GM12878 (cell line): Measurements from ENCODE around the gene CMBL. TPM values are rescaled to one million over a fixed set of nuclear protein-coding genes. Genes with fewer than 3 reads are reported as not detected.

Experiments used
- ASH2L ChIP-seq: fragments of 300-600, 200-600 bp; sonication (generic); IDR thresholded peaks from 2 replicates; pipeline ENCODE4 v1.6.1; 2017; ENCODE audit warnings: low read depth, mild to moderate bottlenecking, borderline replicate concordance
- BMI1 ChIP-seq: fragments of 450-650 bp; IDR thresholded peaks from 2 replicates; pipeline ENCODE4 v1.6.1; 2016; ENCODE audit warnings: mild to moderate bottlenecking, moderate library complexity, borderline replicate concordance
- CHD1 ChIP-seq: IDR thresholded peaks from 2 replicates; pipeline ENCODE4 v1.6.1; 2012; ENCODE audit warnings: low read depth, low read length, improper control_type of control experiment
- CREB1 ChIP-seq: IDR thresholded peaks from 2 replicates; pipeline ENCODE4 v1.6.1; 2012; ENCODE audit warnings: low read depth, mild to moderate bottlenecking, inconsistent platforms
- CTCF ChIP-seq, 3 experiments: IDR thresholded peaks in 2 of 3; conservative IDR thresholded peaks in 1 of 3; 2 replicates each; pipeline ENCODE4 v1.5.1; 2011; ENCODE audit warnings: low read depth in 3 of 3, low read length in 3 of 3, mild to moderate bottlenecking in 3 of 3, control low read depth in 2 of 3, moderate library complexity in 2 of 3, inconsistent platforms in 1 of 3, mixed read lengths in 1 of 3; ENCODE audit not compliant: control insufficient read depth in 2 of 3, insufficient read depth in 1 of 3; ENCODE audit errors: extremely low read depth in 1 of 3
- EGR1 ChIP-seq, 2 experiments: IDR thresholded peaks; 1 replicate in 1 of 2; 2 replicates in 1 of 2; pipeline ENCODE4 v1.6.1; 2011 to 2012; ENCODE audit warnings: low read depth in 2 of 2, low read length in 2 of 2, borderline replicate concordance in 1 of 2, mild to moderate bottlenecking in 1 of 2, moderate library complexity in 1 of 2
- HCFC1 ChIP-seq: fragments of 150-350 bp; IDR thresholded peaks from 2 replicates; pipeline ENCODE4 v1.6.1; 2014; ENCODE audit warnings: low read length
- IKZF1 ChIP-seq: fragments of 450-650 bp; conservative IDR thresholded peaks from 2 replicates; pipeline ENCODE4 v1.6.1; 2017; ENCODE audit warnings: antibody characterized with exemption, mild to moderate bottlenecking
- IKZF2 ChIP-seq, 2 experiments: fragments of 450-650 bp; IDR thresholded peaks; 2 replicates each; pipeline ENCODE4 v1.6.1; 2017; ENCODE audit warnings: mild to moderate bottlenecking in 2 of 2, moderate library complexity in 2 of 2
- IRF4 ChIP-seq: IDR thresholded peaks from 2 replicates; pipeline ENCODE4 v1.6.1; 2011; ENCODE audit warnings: low read depth, low read length
- KAT2A ChIP-seq: conservative IDR thresholded peaks from 2 replicates; pipeline ENCODE4 v1.6.1; 2011; ENCODE audit warnings: low read depth, low read length; ENCODE audit not compliant: control insufficient read depth
- MEF2A ChIP-seq: IDR thresholded peaks from 2 replicates; pipeline ENCODE4 v1.6.1; 2011; ENCODE audit warnings: low read depth, mild to moderate bottlenecking, low read length, moderate library complexity; ENCODE audit not compliant: insufficient read depth
- MYC ChIP-seq: IDR thresholded peaks from 2 replicates; pipeline ENCODE4 v1.6.1; 2011; ENCODE audit warnings: mild to moderate bottlenecking, low read length, moderate library complexity, inconsistent platforms; ENCODE audit not compliant: insufficient read depth, insufficient replicate concordance, insufficient read length, severe bottlenecking
- POLR2AphosphoS5 ChIP-seq: IDR thresholded peaks from 2 replicates; pipeline ENCODE4 v1.6.1; 2011; ENCODE audit warnings: mild to moderate bottlenecking, low read length, inconsistent platforms
- PRDM15 ChIP-seq: fragments of 450-650 bp; formaldehyde crosslinking; IDR thresholded peaks from 2 replicates; pipeline ENCODE4 v1.4.0; 2020; ENCODE audit warnings: mild to moderate bottlenecking, moderate library complexity
- RAD21 ChIP-seq: IDR thresholded peaks from 2 replicates; pipeline ENCODE4 v1.6.1; 2011; ENCODE audit warnings: mild to moderate bottlenecking, low read depth, low read length, moderate library complexity; ENCODE audit not compliant: insufficient read depth
- RB1 ChIP-seq: fragments of 450-650 bp; formaldehyde crosslinking; IDR thresholded peaks from 2 replicates; pipeline ENCODE4 v1.6.1; 2017; ENCODE audit warnings: mild to moderate bottlenecking, borderline replicate concordance
- SMARCA5 ChIP-seq: fragments of 450-650 bp; IDR thresholded peaks from 2 replicates; pipeline ENCODE4 v1.6.1; 2017; ENCODE audit warnings: mild to moderate bottlenecking
- SUZ12 ChIP-seq: fragments of 200-600 bp; sonication (generic); IDR thresholded peaks from one replicate; pipeline ENCODE4 v1.6.1; 2018; ENCODE audit warnings: antibody characterized with exemption, mild to moderate bottlenecking; ENCODE audit not compliant: unreplicated experiment
- TBL1XR1 ChIP-seq: IDR thresholded peaks from 2 replicates; pipeline ENCODE4 v1.6.1; 2012; ENCODE audit warnings: low read depth, low read length, improper control_type of control experiment
- polyA plus RNA-seq, 11 experiments: library from polyadenylated mRNA; depleted of rRNA in 4 of 11; unstranded in 6 of 11; stranded (reverse) in 5 of 11; fragments of >200 nt; fragmentation: Nextera tagmentation in 4 of 11; fragmentation: Illumina TruSeq in 1 of 11; extraction: Ambion mirVana in 4 of 11; extraction: Trizol in 1 of 11; gene quantifications; 1 replicate in 1 of 11; 2 replicates in 10 of 11; pipeline versions ENCODE4 v1.2.1 to v1.2.3, GENCODE V29; 2011 to 2016; ENCODE audit warnings: inconsistent platforms in 2 of 11, missing spikeins in 2 of 11, low read depth in 1 of 11
- total RNA-seq, 4 experiments: library from RNA; depleted of rRNA in 3 of 4; stranded (reverse); fragments of >200 nt in 3 of 4; fragmentation: Illumina TruSeq in 1 of 4; extraction: Trizol in 1 of 4; gene quantifications; 2 replicates each; pipeline versions ENCODE4 v1.2.1 to v1.2.3, GENCODE V29; 2013 to 2021
- TF ChIP-seq, protein P1 (sequence below): IDR thresholded peaks from 2 replicates; pipeline ENCODE4 v1.6.1; 2012; ENCODE audit warnings: low read depth, low read length, improper control_type of control experiment

Gene CMBL
- total and polyA plus RNA-seq, 10 of the 15 experiments (the other 5 are each of a cell fraction or from before 2014, with no cell fraction given) = 1.8 to 15.6 (median 7.5) TPM

DNA sequence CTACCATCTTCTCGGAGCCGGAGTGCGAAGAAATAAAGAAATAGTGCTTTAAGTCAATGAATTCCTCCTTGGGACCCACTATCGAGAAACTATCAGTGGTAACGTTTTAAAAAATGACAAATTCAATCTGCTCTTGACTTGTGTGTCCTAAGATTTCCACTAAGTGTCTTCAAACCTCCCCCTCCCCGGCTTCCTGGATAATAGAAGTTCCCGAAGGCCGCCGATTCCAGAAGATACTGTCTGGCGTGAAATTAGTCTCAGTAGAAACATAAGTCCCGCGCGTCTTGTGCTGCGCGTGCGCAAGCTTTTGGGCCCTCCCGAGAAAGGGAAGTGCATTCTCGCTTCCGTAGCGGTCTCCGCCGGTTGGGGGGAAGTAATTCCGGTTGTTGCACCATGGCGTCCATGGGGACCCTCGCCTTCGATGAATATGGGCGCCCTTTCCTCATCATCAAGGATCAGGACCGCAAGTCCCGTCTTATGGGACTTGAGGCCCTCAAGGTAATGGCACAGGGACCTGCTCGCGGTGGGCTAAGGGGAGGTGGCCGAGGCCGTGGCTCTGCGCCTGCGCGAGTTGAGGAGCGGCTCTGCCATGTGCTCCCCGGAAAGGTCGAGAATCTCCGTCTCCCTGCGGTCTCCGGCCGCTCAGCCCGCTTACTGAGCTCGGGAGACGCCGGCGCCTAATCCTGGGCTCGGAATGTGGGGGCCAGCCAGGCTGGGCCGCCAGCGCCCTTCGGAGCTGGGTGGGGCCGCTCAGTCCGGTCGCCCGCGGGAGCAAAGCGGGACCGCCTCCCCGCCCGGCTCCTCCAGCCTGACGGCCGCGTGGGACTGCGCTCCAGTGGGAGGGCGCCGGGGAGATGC is 57.5 kb downstream of the CMBL start, which contains the start of gene CCT5 (continued):
- peak; percentile 97 for TF ChIP-seq MYC
- no peak for TF ChIP-seq PRDM15 (CRISPR knock-in tag)
- TF ChIP-seq SUZ12 = no peak
- no peak for TF ChIP-seq SMARCA5
- TF ChIP-seq RB1 = no peak
- TF ChIP-seq KAT2A = no peak
- peak in 1 of 2 experiments; percentile 6; a peak in 1 of 4 replicates for TF ChIP-seq IKZF2 (IDR thresholded peaks at IDR 0.05)
- TF ChIP-seq MEF2A = no peak
- TF ChIP-seq ASH2L = no peak; the same call in 1 of the 2 replicates
- TF ChIP-seq IKZF1 = peak; percentile 80
- TF ChIP-seq RAD21 = no peak
- no peak for TF ChIP-seq IRF4
- peak; percentile 66; the same call in 1 of the 2 replicates for TF ChIP-seq HCFC1
- TF ChIP-seq CREB1 = 0 out of 2 replicates have a peak, but pooled peaks have one; percentile 13
- TF ChIP-seq CHD1 = peak; percentile 97
- TF ChIP-seq TBL1XR1 = 0 out of 2 replicates have a peak, but pooled peaks have one; percentile 32
- no peak for TF ChIP-seq CTCF (IDR thresholded peaks at IDR 0.05 in 2 of 3, conservative IDR thresholded peaks at IDR 0.05 in 1 of 3; ENCODE audit: control insufficient read depth in 2 of 3, extremely low read depth in 1 of 3, insufficient read depth in 1 of 3, low read depth in 3 of 3, low read length in 3 of 3)
- TF ChIP-seq, protein P1, sequence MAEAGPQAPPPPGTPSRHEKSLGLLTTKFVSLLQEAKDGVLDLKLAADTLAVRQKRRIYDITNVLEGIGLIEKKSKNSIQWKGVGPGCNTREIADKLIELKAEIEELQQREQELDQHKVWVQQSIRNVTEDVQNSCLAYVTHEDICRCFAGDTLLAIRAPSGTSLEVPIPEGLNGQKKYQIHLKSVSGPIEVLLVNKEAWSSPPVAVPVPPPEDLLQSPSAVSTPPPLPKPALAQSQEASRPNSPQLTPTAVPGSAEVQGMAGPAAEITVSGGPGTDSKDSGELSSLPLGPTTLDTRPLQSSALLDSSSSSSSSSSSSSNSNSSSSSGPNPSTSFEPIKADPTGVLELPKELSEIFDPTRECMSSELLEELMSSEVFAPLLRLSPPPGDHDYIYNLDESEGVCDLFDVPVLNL = no peak
- TF ChIP-seq POLR2AphosphoS5 = peak; percentile 98
- TF ChIP-seq BMI1 = no peak
- no peak for TF ChIP-seq EGR1 (IDR thresholded peaks at IDR 0.05; ENCODE audit: borderline replicate concordance in 1 of 2, low read depth in 2 of 2, low read length in 2 of 2)
